PFSK-1 (cell line): ENCODE results near the gene NUP107.

Experiments used
- FOXP2 ChIP-seq: optimal IDR thresholded peaks from 2 replicates; pipeline ENCODE3; 2011; ENCODE audit warnings: borderline replicate concordance, control low read depth, inconsistent platforms; ENCODE audit not compliant: insufficient read depth; ENCODE audit errors: extremely low read length, extremely low read depth
- POLR2AphosphoS5 ChIP-seq: IDR thresholded peaks from 2 replicates; pipeline ENCODE4 v1.6.1; 2012; ENCODE audit warnings: low read depth, mild to moderate bottlenecking, control low read depth, low read length, moderate library complexity
- REST ChIP-seq, 2 experiments: IDR thresholded peaks; 2 replicates each; pipeline versions ENCODE4 v1.6.1 to v1.8.0; 2011 to 2012; ENCODE audit warnings: low read depth in 2 of 2, low read length in 2 of 2, control low read depth in 1 of 2, inconsistent platforms in 1 of 2, mild to moderate bottlenecking in 1 of 2, moderate library complexity in 1 of 2; ENCODE audit not compliant: insufficient read depth in 1 of 2
- SIN3A ChIP-seq: IDR thresholded peaks from 2 replicates; pipeline ENCODE4 v1.6.1; 2012; ENCODE audit warnings: mild to moderate bottlenecking, low read length, moderate library complexity, borderline replicate concordance; ENCODE audit not compliant: insufficient read depth
- TAF1 ChIP-seq: IDR thresholded peaks from 2 replicates; pipeline ENCODE4 v1.6.1; 2012; ENCODE audit warnings: low read length, control low read depth, borderline replicate concordance; ENCODE audit not compliant: insufficient read depth

The NUP107 gene

GRCh38 chr12:68733661-68734071, 46.9 kb downstream of the NUP107 start:
- TF ChIP-seq REST (IDR thresholded peaks at IDR 0.05; ENCODE audit: insufficient read depth in 1 of 2, low read depth in 2 of 2, low read length in 2 of 2) (no peak), TAF1 (no peak), FOXP2 (no peak), SIN3A (no peak), POLR2AphosphoS5 (no peak)

DNA sequence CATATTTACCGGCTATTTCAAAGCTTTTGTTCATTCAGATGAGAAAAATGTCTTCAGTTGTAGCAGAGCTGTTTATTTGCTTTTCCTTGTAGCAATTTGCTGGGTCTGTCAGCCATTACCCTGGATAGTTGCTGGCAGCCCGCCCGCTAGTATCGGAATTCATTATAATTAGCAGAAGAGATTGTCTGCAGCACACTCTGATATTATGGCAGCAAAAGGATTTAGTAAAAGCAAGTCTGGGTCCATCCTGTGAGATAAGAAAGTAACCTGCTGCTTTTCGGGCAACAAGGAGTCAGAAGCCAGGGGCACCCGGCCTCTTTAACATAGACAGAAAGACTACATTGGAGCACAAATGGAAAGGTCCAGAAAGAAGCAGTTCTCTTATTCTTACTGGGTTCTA, 53.1 kb downstream of the NUP107 start:
- TF ChIP-seq POLR2AphosphoS5 (no peak), TAF1 (no peak), FOXP2 (no peak), SIN3A (no peak), REST (IDR thresholded peaks at IDR 0.05; ENCODE audit: insufficient read depth in 1 of 2, low read depth in 2 of 2, low read length in 2 of 2) (no peak)

DNA sequence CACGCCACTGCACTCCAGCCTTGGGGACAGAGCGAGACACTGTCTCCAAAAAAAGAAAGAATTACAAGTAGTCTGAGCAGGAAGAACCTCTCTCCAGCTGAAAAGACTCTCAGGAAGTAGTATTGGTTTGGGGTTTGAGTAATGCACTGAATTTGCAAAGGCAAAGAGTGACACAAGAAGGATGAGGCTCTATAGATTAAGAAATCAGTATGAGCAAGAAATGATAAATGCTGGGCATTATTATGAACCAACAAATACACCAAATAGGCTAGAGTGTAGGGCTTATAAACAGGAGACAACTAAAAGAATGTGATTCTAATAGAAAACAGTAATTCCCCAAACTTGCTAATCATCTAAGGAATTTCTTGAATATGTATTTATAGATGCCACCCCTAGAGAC, 56.6 kb downstream of the NUP107 start:
- TF ChIP-seq FOXP2 (no peak), TAF1 (no peak), REST (IDR thresholded peaks at IDR 0.05; ENCODE audit: insufficient read depth in 1 of 2, low read depth in 2 of 2, low read length in 2 of 2) (no peak), SIN3A (no peak), POLR2AphosphoS5 (no peak)

DNA sequence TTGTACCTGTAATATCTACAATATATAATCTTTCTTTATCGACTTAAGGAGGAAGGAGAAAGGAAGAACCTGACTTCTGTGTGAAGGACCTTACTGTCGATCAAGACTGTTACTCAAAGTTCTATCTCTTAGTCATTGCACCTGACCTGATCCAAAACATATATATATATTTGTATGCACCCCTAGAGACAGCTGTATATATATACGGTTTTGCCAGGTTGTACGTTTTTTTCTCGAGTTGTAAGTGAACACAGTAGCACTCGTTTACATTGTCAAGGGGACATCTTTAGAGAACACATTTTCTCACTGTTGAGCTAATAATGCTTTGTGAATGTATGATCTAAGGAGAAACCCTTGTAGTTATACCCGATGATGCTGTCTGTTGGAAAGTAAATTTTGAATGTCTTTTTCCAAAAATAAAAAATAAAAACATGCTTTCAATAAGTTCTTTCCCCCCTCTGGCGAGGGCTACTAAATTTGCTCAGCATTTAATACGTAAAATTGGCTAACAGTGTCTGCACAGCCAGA, 58.7 kb downstream of the NUP107 start:
- TF ChIP-seq FOXP2: no peak
- TF ChIP-seq TAF1: no peak
- no peak for TF ChIP-seq POLR2AphosphoS5
- no peak for TF ChIP-seq REST (IDR thresholded peaks at IDR 0.05; ENCODE audit: insufficient read depth in 1 of 2, low read depth in 2 of 2, low read length in 2 of 2)
- TF ChIP-seq SIN3A: no peak
